ENCODE data around the gene NSUN5.
"Not testable (repeated sequence)": the region's sequence is repeated elsewhere in the genome, so short reads cannot be mapped to it uniquely, and the experiment has no call there.

- not testable (repeated sequence) for TF ChIP-seq MXI1 (conservative IDR thresholded peaks at IDR 0.05; ENCODE audit: poor library complexity, severe bottlenecking); POLR2AphosphoS5 (IDR thresholded peaks at IDR 0.05); CTCF (IDR thresholded peaks at IDR 0.05; ENCODE audit: poor library complexity, severe bottlenecking); SMC3 (conservative IDR thresholded peaks at IDR 0.05; ENCODE audit: poor library complexity); EP300 (conservative IDR thresholded peaks at IDR 0.05; ENCODE audit: poor library complexity, severe bottlenecking); REST (IDR thresholded peaks at IDR 0.05; ENCODE audit: borderline replicate concordance); RAD21 (conservative IDR thresholded peaks at IDR 0.05); TAF1 (IDR thresholded peaks at IDR 0.05; ENCODE audit: low read depth); EZH2 (IDR thresholded peaks at IDR 0.05; ENCODE audit: borderline replicate concordance, insufficient read depth, low read length, poor library complexity, severe bottlenecking)
Measured at GRCh38 chr7:73301108-73301507, 7.5 kb downstream of the NSUN5 start.
